Measurements from ENCODE around the gene PACRG.

DNA sequence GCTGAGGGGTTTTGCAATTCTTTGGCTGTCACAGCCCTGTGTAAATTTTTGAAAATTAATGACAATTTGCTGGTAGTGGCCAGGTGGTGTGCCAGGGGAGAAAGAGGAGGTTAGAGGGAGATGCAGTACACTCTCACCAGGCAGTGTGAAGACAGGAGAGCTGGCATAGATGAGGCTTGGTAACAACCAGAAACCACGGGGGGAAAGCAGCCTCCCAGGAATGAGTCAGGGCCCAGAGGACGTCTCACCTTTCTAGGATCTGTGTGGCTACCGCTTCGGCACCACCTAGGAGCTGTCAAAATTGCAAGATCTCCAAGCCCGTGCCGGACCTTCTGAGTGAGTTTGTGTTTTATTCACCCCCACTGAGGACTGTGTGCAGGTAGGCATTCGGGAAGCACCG lies 171.4 kb downstream of the PACRG start:
- TF ChIP-seq, protein P1, sequence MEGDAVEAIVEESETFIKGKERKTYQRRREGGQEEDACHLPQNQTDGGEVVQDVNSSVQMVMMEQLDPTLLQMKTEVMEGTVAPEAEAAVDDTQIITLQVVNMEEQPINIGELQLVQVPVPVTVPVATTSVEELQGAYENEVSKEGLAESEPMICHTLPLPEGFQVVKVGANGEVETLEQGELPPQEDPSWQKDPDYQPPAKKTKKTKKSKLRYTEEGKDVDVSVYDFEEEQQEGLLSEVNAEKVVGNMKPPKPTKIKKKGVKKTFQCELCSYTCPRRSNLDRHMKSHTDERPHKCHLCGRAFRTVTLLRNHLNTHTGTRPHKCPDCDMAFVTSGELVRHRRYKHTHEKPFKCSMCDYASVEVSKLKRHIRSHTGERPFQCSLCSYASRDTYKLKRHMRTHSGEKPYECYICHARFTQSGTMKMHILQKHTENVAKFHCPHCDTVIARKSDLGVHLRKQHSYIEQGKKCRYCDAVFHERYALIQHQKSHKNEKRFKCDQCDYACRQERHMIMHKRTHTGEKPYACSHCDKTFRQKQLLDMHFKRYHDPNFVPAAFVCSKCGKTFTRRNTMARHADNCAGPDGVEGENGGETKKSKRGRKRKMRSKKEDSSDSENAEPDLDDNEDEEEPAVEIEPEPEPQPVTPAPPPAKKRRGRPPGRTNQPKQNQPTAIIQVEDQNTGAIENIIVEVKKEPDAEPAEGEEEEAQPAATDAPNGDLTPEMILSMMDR (IDR thresholded peaks at IDR 0.05 in 4 of 5, conservative IDR thresholded peaks at IDR 0.05 in 1 of 5), result no peak
- no peak for TF ChIP-seq POLR2A (IDR thresholded peaks at IDR 0.05)

All from gastrocnemius medialis (tissue), 4 donors.